ENCODE data around the gene ITGB1. TPM values are rescaled to one million over a fixed set of nuclear protein-coding genes. Genes with fewer than 3 reads are reported as not detected.
A peak's percentile ranks its signal among the peaks of the same experiment; 100 is the strongest.

Gene ITGB1
- total RNA-seq, 2 donors from 2014 or later, result 164 to 259 TPM

GRCh38 chr10:32948451-32948850, 9.6 kb downstream of the ITGB1 start:
- no peak for ATAC-seq
- H3K27ac ChIP-seq, result no peak overlapping the region
- H3K36me3 ChIP-seq (replicated peaks in 1 of 2; ENCODE audit: insufficient read depth in 1 of 2, low read depth in 2 of 2), result no peaks in the 10 kb centered on the region
- peaks cover 76% of the 10 kb centered on the region for H3K4me1 ChIP-seq
- H3K4me3 ChIP-seq, result no peak overlapping the region
- no peaks in the 10 kb centered on the region for H3K27me3 ChIP-seq
- intact Hi-C loops (cut with DNase I), result no loop called here
- TF ChIP-seq, protein P1, sequence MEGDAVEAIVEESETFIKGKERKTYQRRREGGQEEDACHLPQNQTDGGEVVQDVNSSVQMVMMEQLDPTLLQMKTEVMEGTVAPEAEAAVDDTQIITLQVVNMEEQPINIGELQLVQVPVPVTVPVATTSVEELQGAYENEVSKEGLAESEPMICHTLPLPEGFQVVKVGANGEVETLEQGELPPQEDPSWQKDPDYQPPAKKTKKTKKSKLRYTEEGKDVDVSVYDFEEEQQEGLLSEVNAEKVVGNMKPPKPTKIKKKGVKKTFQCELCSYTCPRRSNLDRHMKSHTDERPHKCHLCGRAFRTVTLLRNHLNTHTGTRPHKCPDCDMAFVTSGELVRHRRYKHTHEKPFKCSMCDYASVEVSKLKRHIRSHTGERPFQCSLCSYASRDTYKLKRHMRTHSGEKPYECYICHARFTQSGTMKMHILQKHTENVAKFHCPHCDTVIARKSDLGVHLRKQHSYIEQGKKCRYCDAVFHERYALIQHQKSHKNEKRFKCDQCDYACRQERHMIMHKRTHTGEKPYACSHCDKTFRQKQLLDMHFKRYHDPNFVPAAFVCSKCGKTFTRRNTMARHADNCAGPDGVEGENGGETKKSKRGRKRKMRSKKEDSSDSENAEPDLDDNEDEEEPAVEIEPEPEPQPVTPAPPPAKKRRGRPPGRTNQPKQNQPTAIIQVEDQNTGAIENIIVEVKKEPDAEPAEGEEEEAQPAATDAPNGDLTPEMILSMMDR (IDR thresholded peaks at IDR 0.05), result no peak
- no peak for TF ChIP-seq POLR2A (IDR thresholded peaks at IDR 0.05)
- no peaks in the 10 kb centered on the region for H3K9me3 ChIP-seq
- 31 to 36% methylated on average over 3 of the region's 3 CpGs for WGBS, 2 donors
- DNase-seq, result no peak

DNA sequence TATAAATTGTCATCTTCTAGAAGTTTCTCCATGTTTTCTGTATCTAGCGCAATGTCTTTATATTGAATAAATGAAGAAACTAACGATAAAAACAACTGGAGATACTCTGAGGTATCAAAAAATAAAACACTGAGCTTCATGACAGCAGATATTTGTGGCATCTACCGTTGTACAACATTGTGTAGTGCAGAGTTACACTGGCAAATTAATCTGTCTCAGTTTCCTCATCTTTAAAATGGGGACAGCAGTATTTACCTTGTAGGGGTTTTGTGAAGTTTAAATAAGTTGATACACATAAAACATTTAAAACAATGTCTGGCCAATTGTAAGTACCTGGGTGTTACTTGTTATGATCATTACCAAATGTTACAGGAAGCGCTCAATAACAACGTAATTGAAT, 10.4 kb downstream of the ITGB1 start:
- Histone ChIP-seq H3K27ac (no peak overlapping the region), H3K4me1 (peaks cover 76% of the 10 kb centered on the region), H3K4me3 (no peak overlapping the region), H3K9me3 (no peaks in the 10 kb centered on the region), H3K27me3 (no peaks in the 10 kb centered on the region), H3K36me3 (replicated peaks in 1 of 2; ENCODE audit: insufficient read depth in 1 of 2, low read depth in 2 of 2) (no peaks in the 10 kb centered on the region)
- ATAC-seq (no peak), DNase-seq (no peak)
- intact Hi-C loops (cut with DNase I), result no loop called here
- TF ChIP-seq, protein P1 (IDR thresholded peaks at IDR 0.05), result no peak
- TF ChIP-seq POLR2A (IDR thresholded peaks at IDR 0.05), result no peak
- 89 to 94% methylated on average over 5 of the region's 5 CpGs for WGBS, 2 donors

DNA sequence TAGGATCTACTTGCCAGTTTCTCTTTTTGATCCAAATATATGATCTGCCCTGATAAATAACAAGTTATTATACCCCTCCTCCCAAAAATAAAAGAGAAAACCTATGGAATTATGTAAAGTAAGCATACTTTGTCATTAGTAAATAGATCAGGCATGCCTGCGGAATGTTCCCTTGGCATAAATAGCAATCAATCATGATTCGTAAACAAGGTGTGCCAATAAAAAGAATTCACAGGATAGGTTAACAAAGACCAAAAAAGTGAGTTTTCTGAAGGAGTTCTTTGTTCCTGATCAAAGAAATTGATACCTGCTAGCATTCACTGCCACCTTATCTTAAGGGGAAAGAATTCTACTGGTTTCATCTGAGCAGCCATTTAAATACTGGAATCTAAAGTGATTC, 11.9 kb downstream of the ITGB1 start:
- H3K4me3 ChIP-seq, result no peak overlapping the region
- no peaks in the 10 kb centered on the region for H3K36me3 ChIP-seq (replicated peaks in 1 of 2; ENCODE audit: insufficient read depth in 1 of 2, low read depth in 2 of 2)
- 25 to 28% methylated on average over 2 of the region's 2 CpGs for WGBS, 2 donors
- no peak for TF ChIP-seq POLR2A (IDR thresholded peaks at IDR 0.05)
- TF ChIP-seq, protein P1 (IDR thresholded peaks at IDR 0.05), result no peak
- no peaks in the 10 kb centered on the region for H3K9me3 ChIP-seq
- DNase-seq (no peak), ATAC-seq (no peak)
- H3K4me1 ChIP-seq, result peaks cover 76% of the 10 kb centered on the region
- H3K27ac ChIP-seq, result no peak overlapping the region
- intact Hi-C loops (cut with DNase I), result no loop called here
- no peaks in the 10 kb centered on the region for H3K27me3 ChIP-seq

DNA sequence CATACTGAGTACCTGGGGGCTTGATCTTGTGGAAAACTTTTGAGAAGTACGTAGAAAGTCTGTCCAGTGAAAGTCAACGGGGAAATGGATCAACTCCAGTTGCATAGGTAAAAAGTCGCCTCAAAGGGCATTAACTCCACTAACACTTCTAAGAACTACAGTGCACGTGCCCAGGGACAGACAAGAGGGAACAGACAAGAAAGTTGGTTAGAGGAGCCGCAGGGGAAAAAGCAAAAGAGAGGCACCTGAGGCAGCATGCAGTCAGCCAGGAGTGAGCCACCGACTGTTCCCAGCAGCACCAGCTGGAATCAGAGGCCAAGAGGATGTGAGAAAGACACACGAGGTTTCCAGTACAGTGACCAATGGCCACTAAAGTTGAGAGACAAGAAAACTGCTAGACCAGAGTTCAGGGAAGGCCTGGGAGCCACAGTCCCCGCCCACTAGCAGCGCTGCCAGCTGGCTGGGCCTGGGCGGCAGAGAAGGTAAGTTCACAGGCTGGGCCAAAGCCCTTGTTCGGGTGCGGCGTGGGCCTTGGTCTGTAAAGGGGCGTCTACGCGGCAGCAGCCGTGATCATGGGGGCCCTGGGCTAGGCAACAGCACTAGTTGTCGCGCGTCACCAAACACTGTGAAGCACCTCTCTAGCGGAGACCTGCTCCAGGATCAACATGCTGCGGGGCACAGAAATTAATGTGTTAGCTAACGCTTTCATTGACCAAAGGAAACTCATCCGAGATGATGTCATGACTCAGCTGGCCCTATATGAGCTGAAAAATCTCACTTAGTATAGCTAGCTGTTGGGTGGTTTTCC, 14.0 kb downstream of the ITGB1 start:
- H3K27me3 ChIP-seq, result no peaks in the 10 kb centered on the region
- ATAC-seq, result peak; percentile 58

More for the DNA sequence above, 14.0 kb downstream of the ITGB1 start:
- no peaks in the 10 kb centered on the region for H3K9me3 ChIP-seq
- no peak overlapping the region for H3K4me3 ChIP-seq
- TF ChIP-seq POLR2A (IDR thresholded peaks at IDR 0.05), result no peak
- TF ChIP-seq, protein P1 (IDR thresholded peaks at IDR 0.05), result no peak
- peak in 3 of 4 donors; percentile 28 to 60 (median 30) for DNase-seq
- 77 to 80% methylated on average over 24 of the region's 24 CpGs for WGBS, 2 donors
- peak overlapping the region in 1 of 4 donors; percentile 13 for H3K27ac ChIP-seq
- H3K36me3 ChIP-seq (replicated peaks in 1 of 2; ENCODE audit: insufficient read depth in 1 of 2, low read depth in 2 of 2), result no peaks in the 10 kb centered on the region
- peaks cover 82% of the 10 kb centered on the region for H3K4me1 ChIP-seq
- intact Hi-C loops (cut with DNase I), result no loop called here

Data from body of pancreas (tissue), 4 donors.